Measurements from ENCODE around the gene LIPI. TPM values are rescaled to one million over a fixed set of nuclear protein-coding genes. Genes with fewer than 3 reads are reported as not detected.
A peak's percentile ranks its signal among the peaks of the same experiment; 100 is the strongest.
"Not testable (repeated sequence)": the region's sequence is repeated elsewhere in the genome, so short reads cannot be mapped to it uniquely, and the experiment has no call there.

The LIPI gene
- polyA plus RNA-seq, 1 donor from 2014 or later: not detected

DNA sequence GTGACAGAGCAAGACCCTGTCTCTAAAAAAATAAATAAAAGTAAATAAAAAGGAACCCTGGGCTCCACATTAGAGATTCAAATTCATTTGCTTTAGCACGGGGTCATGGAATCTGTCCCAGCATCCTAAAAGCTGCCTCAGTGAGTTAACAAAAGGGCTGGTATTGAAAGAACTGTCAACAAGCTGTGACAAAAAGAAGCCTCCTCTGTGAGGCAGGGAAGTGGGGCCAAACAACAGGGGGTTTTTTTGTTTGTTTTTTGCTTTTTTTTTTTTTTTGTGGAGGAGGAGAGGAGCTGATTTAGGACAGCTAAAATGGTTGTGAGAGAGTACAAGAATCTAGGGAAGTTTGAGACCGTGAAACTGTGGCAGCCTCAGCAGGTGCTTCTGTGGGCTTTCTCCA is 115.7 kb downstream of the LIPI start:
- H3K9me3 Mint-ChIP-seq: peaks cover 0 to 5% (median 4%) of the 10 kb centered on the region in 3 donors
- H3K4me1 Mint-ChIP-seq: peaks cover 0 to 4% (median 0%) of the 10 kb centered on the region in 3 donors
- H3K4me3 Mint-ChIP-seq: no peak overlapping the region
- no peaks in the 10 kb centered on the region for H3K27me3 Mint-ChIP-seq
- H3K36me3 Mint-ChIP-seq: peaks cover 11% of the 10 kb centered on the region
- H3K27ac Mint-ChIP-seq: no peak overlapping the region

DNA sequence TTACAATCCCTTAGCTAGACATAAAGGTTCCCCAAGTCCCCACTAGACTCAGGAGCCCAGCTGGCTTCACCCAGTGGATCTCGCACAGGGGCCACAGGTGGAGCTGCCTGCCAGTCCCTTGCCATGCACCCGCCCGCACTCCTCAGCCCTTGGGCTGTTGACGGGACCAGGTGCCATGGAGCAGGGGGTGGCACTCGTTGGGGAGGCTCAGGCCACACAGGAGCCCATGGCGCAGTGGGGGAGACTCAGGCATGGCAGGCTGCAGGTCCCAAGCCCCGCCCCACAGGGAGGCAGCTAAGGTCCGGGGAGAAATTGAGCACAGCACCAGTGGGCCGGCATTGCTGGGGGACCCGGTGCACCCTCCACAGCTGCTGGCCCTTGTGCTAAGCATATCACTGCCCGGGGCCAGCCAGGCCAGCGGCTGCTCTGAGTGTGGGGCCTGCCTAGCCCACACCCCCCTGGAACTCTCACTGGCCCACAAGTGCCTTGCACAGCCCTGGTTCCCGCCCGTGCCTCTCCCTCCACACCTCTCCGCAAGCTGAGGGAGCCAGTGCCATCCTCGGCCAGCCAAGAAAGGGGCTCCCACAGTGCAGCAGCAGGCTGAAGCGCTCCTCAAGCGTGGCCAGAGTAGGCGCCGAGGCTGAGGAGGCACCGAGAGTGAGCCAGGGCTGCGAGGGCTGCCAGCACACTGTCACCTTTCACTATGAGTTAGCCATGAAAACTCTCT is 117.8 kb downstream of the LIPI start:
- Mint-ChIP-seq H3K27me3 (no peaks in the 10 kb centered on the region), H3K9me3 (peaks cover 0 to 3% (median 2%) of the 10 kb centered on the region in 3 donors), H3K4me3 (no peak overlapping the region), H3K36me3 (peaks cover 14% of the 10 kb centered on the region), H3K27ac (no peak overlapping the region), H3K4me1 (peaks cover 0 to 4% (median 0%) of the 10 kb centered on the region in 3 donors)

DNA sequence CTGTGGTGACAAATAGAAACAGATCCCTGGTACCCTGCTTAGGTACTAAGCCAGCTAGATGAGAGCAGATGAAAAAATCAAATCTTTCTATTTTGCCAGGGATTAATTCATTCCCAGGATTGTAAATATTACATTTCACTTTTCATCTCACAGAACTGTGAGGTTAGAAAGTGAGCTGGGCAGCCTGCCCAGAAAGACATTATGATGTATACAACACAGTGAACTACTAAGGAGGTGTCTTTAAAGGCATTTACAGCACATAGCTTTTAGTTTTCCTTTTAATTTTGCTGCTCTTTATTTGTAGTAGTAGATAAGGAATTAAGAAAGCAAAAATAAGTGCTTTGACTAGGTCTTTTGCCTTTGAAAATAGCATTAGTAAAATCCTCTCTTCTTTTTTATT is 120.6 kb downstream of the LIPI start:
- peaks cover 16% of the 10 kb centered on the region for H3K36me3 Mint-ChIP-seq
- not testable (repeated sequence) for H3K27me3 Mint-ChIP-seq, H3K9me3 Mint-ChIP-seq, H3K27ac Mint-ChIP-seq, H3K4me3 Mint-ChIP-seq, H3K4me1 Mint-ChIP-seq

DNA sequence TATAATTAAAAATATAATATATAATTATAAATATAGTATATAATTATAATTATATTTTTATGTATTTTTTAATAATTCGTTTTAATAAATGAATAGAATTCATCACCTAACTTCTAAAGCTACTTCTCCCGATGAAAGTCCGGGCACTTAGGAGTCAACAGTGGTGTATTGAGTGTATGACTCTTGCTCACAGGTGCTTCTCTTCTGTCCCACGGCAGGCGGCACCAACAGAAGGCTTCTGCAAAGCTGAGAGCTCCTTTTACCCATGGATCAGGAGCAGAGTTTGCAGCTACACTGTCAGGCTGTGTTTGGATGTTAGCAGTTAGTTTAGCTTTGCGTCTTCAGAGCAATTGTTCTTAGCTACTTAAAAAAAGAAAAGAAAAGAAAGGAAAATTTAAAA is 122.4 kb downstream of the LIPI start:
- Mint-ChIP-seq H3K4me3 (no peak overlapping the region), H3K36me3 (peaks cover 16% of the 10 kb centered on the region), H3K27ac (no peak overlapping the region), H3K4me1 (peaks cover 0 to 8% (median 8%) of the 10 kb centered on the region in 3 donors), H3K27me3 (no peaks in the 10 kb centered on the region), H3K9me3 (no peaks in the 10 kb centered on the region)

DNA sequence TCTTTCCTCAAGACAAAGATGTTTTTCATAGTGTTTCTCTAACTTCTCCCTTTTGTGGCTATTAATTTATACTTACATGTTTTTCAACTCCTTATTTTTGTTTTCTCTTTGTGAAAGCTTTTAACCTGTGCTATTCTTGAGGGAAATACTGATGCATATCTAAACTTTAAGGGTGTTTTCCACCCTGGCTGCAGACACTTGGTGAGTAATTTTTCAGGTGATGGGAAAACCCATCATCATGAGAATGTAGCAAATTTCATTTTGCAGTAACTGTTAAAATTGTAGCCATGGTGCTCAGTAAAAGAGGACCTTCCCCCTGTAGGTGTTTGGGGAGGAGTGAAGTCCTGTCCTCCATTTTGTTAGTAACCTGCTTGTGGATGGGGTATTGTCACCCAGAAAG is 124.2 kb downstream of the LIPI start:
- H3K27ac Mint-ChIP-seq: no peak overlapping the region

DNA sequence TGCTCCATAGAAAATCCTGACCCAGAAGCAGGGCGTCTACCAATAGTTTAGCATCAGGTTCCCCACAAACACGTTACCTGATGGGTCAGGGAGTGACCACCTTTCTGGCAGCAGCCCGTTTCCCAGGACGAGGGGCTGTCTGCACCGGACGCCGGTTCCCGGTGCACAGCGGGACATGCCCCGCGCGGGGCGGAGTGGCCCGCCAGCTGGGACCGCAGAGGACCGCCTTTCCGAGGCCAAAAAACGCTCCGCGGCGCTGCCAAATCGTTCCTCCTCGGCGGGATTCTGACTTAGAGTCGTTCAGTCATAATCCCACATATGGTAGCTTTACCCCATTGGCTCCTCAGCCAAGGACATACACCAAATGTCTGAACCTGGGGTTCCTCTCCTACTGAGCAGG is 126.1 kb downstream of the LIPI start:
- no peak overlapping the region for H3K27ac Mint-ChIP-seq
- H3K36me3 Mint-ChIP-seq: peaks cover 5% of the 10 kb centered on the region
- H3K9me3 Mint-ChIP-seq: no peaks in the 10 kb centered on the region
- no peak overlapping the region for H3K4me3 Mint-ChIP-seq
- H3K27me3 Mint-ChIP-seq: no peaks in the 10 kb centered on the region
- H3K4me1 Mint-ChIP-seq: peaks cover 0 to 8% (median 7%) of the 10 kb centered on the region in 3 donors

More for the DNA sequence above, 124.2 kb downstream of the LIPI start:
- Mint-ChIP-seq H3K9me3 (no peaks in the 10 kb centered on the region), H3K27me3 (no peaks in the 10 kb centered on the region), H3K4me3 (peak overlapping the region in 1 of 4 donors; percentile 45), H3K36me3 (peaks cover 12% of the 10 kb centered on the region), H3K4me1 (peaks cover 0 to 8% (median 7%) of the 10 kb centered on the region in 3 donors)

DNA sequence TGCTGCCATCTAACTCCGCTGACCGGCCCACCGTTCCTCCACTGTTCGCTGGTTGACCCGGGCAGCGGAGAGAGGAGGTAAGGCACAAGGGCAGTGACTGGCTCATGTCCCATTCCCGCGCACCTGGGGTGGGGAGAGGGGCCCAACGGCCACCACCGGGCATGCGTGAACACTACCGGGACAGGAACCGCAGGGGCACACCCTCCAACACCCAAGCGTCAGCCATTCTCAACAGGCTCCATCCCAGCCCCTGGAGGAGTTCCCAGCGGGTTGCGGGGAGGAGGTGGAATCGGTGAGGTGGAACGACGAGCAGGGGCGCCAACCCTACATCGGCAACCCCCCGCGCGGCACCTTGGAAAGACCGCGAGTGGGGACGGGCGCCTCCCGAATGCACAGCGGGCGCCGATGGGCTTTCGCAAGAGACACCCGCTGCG is 126.7 kb downstream of the LIPI start:
- no peaks in the 10 kb centered on the region for H3K27me3 Mint-ChIP-seq

DNA sequence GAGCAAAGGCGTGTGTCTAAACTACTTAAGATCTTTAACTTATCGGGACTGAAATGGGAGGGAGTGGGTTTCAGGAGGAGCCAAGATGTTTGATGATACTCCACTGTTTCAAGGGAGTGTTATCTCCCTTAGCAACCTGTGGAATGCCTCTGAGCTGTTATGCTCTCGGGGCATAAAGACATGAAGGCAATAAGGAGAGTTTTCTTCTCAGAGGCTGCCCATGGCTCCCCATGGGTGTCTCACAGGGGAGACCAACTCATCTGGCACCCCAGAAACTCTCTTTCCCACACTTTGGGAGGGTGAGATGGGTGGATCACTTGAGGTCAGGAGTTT is 130.0 kb downstream of the LIPI start:
- peak overlapping the region in 1 of 3 donors; percentile 42 for H3K27ac Mint-ChIP-seq
- no peaks in the 10 kb centered on the region for H3K36me3 Mint-ChIP-seq
- no peak overlapping the region for H3K4me3 Mint-ChIP-seq
- peaks cover 0 to 3% (median 0%) of the 10 kb centered on the region in 3 donors for H3K9me3 Mint-ChIP-seq
- H3K4me1 Mint-ChIP-seq: no peaks in the 10 kb centered on the region
- no peaks in the 10 kb centered on the region for H3K27me3 Mint-ChIP-seq

More for the DNA sequence above, 126.7 kb downstream of the LIPI start:
- Mint-ChIP-seq H3K9me3 (no peaks in the 10 kb centered on the region), H3K4me1 (peaks cover 0 to 8% (median 7%) of the 10 kb centered on the region in 3 donors), H3K36me3 (peaks cover 3% of the 10 kb centered on the region), H3K27ac (no peak overlapping the region), H3K4me3 (no peak overlapping the region)

DNA sequence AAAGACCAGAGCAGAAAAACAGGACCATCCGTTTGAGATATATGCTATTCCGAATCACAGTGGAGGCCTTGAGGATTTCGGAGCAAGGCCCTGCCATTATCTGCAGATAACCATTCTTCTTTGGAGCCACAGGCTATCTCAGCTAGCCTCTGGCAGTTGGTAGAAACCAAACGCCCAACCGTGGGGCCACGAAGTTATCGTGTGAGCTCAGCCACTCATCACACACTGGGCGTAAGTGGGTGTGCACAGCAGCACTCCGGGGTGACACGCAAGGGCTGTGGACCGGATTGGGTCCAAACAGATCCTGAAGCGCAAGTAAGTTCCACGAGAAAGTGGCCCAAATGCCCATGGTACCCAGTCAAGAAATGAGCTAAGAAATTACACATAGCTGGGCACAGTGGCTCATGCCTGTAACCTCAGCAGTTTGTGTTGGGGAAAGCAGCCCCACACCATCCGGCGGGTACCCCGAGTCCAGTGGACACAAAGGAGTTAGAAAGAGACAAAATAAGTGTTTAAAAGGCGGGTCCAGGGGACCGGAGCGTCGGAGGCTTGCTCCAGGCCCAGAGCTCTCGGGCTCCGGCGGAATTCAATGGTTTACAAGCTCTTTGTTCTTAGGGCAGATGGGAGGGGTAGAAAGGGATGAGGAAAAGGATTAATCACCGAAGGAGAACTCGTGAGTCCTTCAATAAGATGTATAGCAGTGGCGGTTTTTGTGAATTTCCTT is 130.6 kb downstream of the LIPI start:
- Mint-ChIP-seq H3K9me3 (peaks cover 0 to 3% (median 0%) of the 10 kb centered on the region in 3 donors), H3K36me3 (no peaks in the 10 kb centered on the region), H3K27ac (peak overlapping the region in 1 of 3 donors; percentile 42), H3K27me3 (no peaks in the 10 kb centered on the region), H3K4me3 (no peak overlapping the region), H3K4me1 (no peaks in the 10 kb centered on the region)

DNA sequence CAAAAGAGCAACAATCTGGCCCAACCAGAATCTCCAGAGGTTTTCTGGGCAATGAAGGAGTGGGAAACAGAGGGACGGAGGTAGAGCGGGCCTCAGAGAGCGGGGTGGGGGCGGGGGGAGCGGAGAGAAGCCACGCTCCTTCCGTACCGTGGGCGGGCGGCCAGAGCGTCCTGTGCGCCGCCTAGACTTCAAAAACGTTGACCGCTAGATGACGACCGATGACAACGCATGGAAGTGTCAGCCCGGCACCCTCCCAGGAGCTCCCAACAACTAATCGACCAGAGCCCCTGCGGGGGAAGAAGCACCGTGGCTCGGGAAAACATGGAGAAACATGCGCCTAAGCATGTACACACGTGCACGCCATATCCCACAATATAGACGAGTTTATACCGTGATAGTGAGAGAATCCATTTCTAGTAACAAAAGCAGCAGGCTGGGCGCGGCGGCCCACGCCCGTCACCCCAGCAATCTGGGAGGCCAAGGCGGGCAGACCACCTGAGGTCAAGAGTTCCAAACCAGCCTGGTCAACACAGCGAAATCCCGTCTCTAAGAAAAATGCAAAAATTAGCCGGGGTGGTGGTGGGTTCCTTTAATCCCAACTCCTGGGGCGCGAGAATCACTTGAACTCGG is 131.9 kb downstream of the LIPI start:
- no peak overlapping the region for H3K4me3 Mint-ChIP-seq
- H3K27ac Mint-ChIP-seq: no peak overlapping the region
- H3K9me3 Mint-ChIP-seq: peaks cover 0 to 3% (median 0%) of the 10 kb centered on the region in 3 donors
- no peaks in the 10 kb centered on the region for H3K36me3 Mint-ChIP-seq
- H3K27me3 Mint-ChIP-seq: no peaks in the 10 kb centered on the region
- H3K4me1 Mint-ChIP-seq: no peaks in the 10 kb centered on the region

DNA sequence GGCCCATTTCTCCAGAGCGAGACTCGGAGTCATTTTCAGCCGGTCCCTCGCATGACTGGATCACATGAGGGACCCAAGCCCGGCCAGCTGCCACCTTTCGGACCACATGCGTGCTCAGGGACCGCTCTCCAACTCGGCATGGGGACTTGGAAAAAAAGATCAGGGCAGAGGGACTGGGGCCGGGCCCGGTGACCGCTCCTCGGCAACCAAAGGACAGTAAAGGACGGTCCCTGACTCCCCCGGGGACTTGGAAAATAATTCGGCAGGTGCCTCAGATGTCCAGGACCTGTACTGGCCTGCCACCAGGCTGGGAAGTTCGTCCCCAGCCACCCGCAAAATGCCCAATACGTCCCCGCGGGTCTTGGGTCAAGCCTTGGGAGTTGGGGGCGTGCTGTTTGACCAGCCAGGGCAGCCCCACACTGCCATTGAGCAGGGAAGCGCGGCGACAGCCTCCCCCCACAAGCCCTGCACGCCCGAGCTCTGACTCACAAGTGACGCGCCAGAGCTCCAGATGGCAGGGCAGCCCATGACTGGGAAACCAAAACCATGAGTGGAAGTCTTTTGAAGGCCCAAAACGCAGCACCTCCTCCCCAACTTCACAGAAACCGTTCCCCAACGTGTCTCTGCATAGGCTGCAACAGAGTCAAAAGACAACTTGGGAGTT is 134.5 kb downstream of the LIPI start:
- H3K4me1 Mint-ChIP-seq: no peaks in the 10 kb centered on the region
- H3K4me3 Mint-ChIP-seq: peak overlapping the region in 3 of 4 donors; percentile 58 to 67 (median 66)
- H3K27me3 Mint-ChIP-seq: no peaks in the 10 kb centered on the region
- H3K27ac Mint-ChIP-seq: peak overlapping the region in 1 of 3 donors; percentile 70
- H3K36me3 Mint-ChIP-seq: no peaks in the 10 kb centered on the region
- peaks cover 0 to 3% (median 0%) of the 10 kb centered on the region in 3 donors for H3K9me3 Mint-ChIP-seq

DNA sequence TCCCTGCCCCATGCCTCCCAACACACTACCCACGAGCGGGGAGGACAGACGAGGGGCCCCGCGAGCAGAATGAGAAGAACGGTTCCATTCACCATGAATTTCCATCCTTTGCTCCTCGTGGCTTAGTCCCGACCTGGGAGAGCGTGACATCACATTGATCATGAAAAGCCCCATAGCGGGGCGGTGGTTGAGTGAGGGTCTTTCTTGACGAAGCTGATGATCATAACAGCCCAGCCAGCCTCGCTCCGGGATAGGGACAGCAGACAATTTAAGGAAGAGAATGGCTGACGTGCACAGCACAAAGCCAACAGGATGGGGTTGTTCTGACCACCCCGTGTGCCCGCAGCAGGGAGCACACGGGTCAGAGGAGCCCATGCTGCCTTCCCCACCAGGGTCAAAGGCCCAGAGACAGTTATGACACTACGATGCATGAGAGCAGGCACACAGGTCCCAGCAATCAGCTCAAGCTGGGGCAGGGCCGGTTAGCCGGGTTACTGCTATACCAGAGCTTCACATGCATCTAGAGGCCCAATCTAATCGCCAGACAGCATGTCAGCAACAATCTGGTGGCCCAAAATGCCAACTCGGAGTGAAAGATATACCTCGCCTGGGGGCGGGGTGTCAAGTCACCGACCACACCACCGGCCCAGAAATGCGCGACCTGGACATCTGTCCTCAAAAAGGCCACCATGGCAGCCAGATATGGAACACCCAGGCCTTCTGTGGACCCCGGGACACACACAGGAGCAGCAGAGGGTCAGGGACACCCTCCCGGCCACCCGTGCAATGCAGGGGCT is 135.2 kb downstream of the LIPI start:
- Mint-ChIP-seq H3K36me3 (no peaks in the 10 kb centered on the region), H3K27me3 (no peaks in the 10 kb centered on the region), H3K4me3 (no peak overlapping the region), H3K9me3 (peaks cover 0 to 3% (median 0%) of the 10 kb centered on the region in 3 donors), H3K27ac (peak overlapping the region in 1 of 3 donors; percentile 57), H3K4me1 (no peaks in the 10 kb centered on the region)

DNA sequence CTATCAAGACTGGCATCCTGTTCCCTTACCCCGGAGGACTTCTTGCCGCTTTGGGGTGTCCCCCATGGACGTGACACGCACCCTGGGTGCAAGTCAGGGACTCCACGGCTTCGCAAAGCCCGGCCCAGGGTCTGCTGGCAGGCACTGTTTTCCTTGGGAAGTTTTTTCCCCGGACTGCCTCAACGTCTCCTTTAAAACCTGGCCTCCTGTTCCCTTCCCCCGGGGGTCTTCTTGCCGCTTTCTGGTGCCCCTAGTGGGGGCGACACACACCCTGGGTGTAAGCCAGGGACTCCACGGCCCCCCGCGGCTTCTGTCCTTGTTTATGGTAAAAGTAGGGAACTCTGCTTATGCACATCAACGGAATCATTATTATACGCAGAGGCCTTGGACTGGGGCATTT is 136.6 kb downstream of the LIPI start:
- Mint-ChIP-seq H3K27me3 (no peaks in the 10 kb centered on the region), H3K4me1 (peaks cover 0 to 3% (median 0%) of the 10 kb centered on the region in 3 donors), H3K36me3 (peaks cover 4% of the 10 kb centered on the region), H3K4me3 (no peak overlapping the region), H3K27ac (no peak overlapping the region), H3K9me3 (peaks cover 0 to 7% (median 0%) of the 10 kb centered on the region in 3 donors)

DNA sequence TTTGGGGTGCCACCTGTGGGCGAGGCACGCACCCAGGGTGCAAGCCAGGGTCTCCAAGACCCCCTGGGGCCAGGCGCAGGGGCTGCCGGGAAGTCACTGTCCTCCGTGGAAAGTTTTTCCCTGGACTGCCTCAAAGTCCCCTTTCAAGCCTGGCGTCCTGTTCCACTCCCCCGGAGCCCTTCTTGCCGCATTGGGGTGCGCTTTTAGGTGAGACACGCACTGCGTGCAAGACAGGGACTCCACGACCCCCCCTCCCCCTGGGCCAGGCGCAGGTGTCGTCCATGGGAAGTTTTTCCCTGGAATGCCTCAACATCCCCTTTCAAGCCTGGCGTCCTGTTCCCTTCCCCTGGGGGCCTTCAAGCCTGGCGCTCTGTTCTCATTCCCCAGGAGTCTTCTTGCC is 137.1 kb downstream of the LIPI start:
- Mint-ChIP-seq H3K4me3 (no peak overlapping the region), H3K27ac (no peak overlapping the region), H3K36me3 (peaks cover 4% of the 10 kb centered on the region), H3K9me3 (peaks cover 0 to 7% (median 0%) of the 10 kb centered on the region in 3 donors), H3K27me3 (no peaks in the 10 kb centered on the region), H3K4me1 (peaks cover 0 to 3% (median 0%) of the 10 kb centered on the region in 3 donors)
